ENCODE results near the gene LRRC34.

LRRC34 gene

GRCh38 chr3:169759256-169759655 lies 53.4 kb downstream of the LRRC34 start:
- Histone ChIP-seq H3K9me3 (ENCODE audit: insufficient read depth, low read depth, low read length) (peaks cover 5% of the 10 kb centered on the region; the same call in 1 of the 2 replicates), H3K27me3 (ENCODE audit: insufficient read depth, low read length) (no peaks in the 10 kb centered on the region), H3K36me3 (ENCODE audit: insufficient read depth, low read depth, low read length) (no peaks in the 10 kb centered on the region), H3K4me3 (ENCODE audit: low read length) (no peak overlapping the region), H3K9ac (ENCODE audit: low read depth, low read length) (no peak overlapping the region), H3K27ac (ENCODE audit: low read length) (no peak overlapping the region), H3K4me1 (ENCODE audit: insufficient read depth, low read length) (no peaks in the 10 kb centered on the region)

- Histone ChIP-seq H3K27ac (ENCODE audit: low read length) (no peak overlapping the region), H3K36me3 (ENCODE audit: insufficient read depth, low read depth, low read length) (no peaks in the 10 kb centered on the region), H3K9me3 (ENCODE audit: insufficient read depth, low read depth, low read length) (peaks cover 4% of the 10 kb centered on the region; the same call in 1 of the 2 replicates), H3K9ac (ENCODE audit: low read depth, low read length) (no peak overlapping the region), H3K4me3 (ENCODE audit: low read length) (no peak overlapping the region), H3K4me1 (ENCODE audit: insufficient read depth, low read length) (no peaks in the 10 kb centered on the region), H3K27me3 (ENCODE audit: insufficient read depth, low read length) (no peaks in the 10 kb centered on the region)
Measured at GRCh38 chr3:169758359-169758994, 54.2 kb downstream of the LRRC34 start.

GRCh38 chr3:169755488-169755887 lies 57.2 kb downstream of the LRRC34 start:
- H3K9me3 ChIP-seq (ENCODE audit: insufficient read depth, low read depth, low read length) = no peaks in the 10 kb centered on the region
- no peaks in the 10 kb centered on the region for H3K27me3 ChIP-seq (ENCODE audit: insufficient read depth, low read length)
- H3K4me3 ChIP-seq (ENCODE audit: low read length) = no peak overlapping the region
- no peaks in the 10 kb centered on the region for H3K4me1 ChIP-seq (ENCODE audit: insufficient read depth, low read length)
- no peaks in the 10 kb centered on the region for H3K36me3 ChIP-seq (ENCODE audit: insufficient read depth, low read depth, low read length)
- no peak overlapping the region for H3K27ac ChIP-seq (ENCODE audit: low read length)
- H3K9ac ChIP-seq (ENCODE audit: low read depth, low read length) = no peak overlapping the region

GRCh38 chr3:169754711-169755110 lies 58.0 kb downstream of the LRRC34 start:
- Histone ChIP-seq H3K9ac (ENCODE audit: low read depth, low read length) (no peak overlapping the region), H3K9me3 (ENCODE audit: insufficient read depth, low read depth, low read length) (no peaks in the 10 kb centered on the region), H3K4me1 (ENCODE audit: insufficient read depth, low read length) (no peaks in the 10 kb centered on the region), H3K4me3 (ENCODE audit: low read length) (no peak overlapping the region), H3K27ac (ENCODE audit: low read length) (no peak overlapping the region), H3K27me3 (ENCODE audit: insufficient read depth, low read length) (no peaks in the 10 kb centered on the region), H3K36me3 (ENCODE audit: insufficient read depth, low read depth, low read length) (no peaks in the 10 kb centered on the region)

GRCh38 chr3:169751875-169752274 lies 60.8 kb downstream of the LRRC34 start:
- no peaks in the 10 kb centered on the region for H3K9me3 ChIP-seq (ENCODE audit: insufficient read depth, low read depth, low read length)
- no peak overlapping the region for H3K27ac ChIP-seq (ENCODE audit: low read length)
- H3K27me3 ChIP-seq (ENCODE audit: insufficient read depth, low read length) = no peaks in the 10 kb centered on the region
- H3K9ac ChIP-seq (ENCODE audit: low read depth, low read length) = no peak overlapping the region
- H3K36me3 ChIP-seq (ENCODE audit: insufficient read depth, low read depth, low read length) = no peaks in the 10 kb centered on the region
- H3K4me1 ChIP-seq (ENCODE audit: insufficient read depth, low read length) = no peaks in the 10 kb centered on the region
- H3K4me3 ChIP-seq (ENCODE audit: low read length) = no peak overlapping the region

- no peaks in the 10 kb centered on the region for H3K4me1 ChIP-seq (ENCODE audit: insufficient read depth, low read length)
- H3K36me3 ChIP-seq (ENCODE audit: insufficient read depth, low read depth, low read length) = no peaks in the 10 kb centered on the region
- no peaks in the 10 kb centered on the region for H3K27me3 ChIP-seq (ENCODE audit: insufficient read depth, low read length)
- H3K9me3 ChIP-seq (ENCODE audit: insufficient read depth, low read depth, low read length) = no peaks in the 10 kb centered on the region
- no peak overlapping the region for H3K9ac ChIP-seq (ENCODE audit: low read depth, low read length)
- no peak overlapping the region for H3K4me3 ChIP-seq (ENCODE audit: low read length)
- no peak overlapping the region for H3K27ac ChIP-seq (ENCODE audit: low read length)
Measured at GRCh38 chr3:169750665-169751064, 62.0 kb downstream of the LRRC34 start.

GRCh38 chr3:169748670-169749069 lies 64.0 kb downstream of the LRRC34 start:
- Histone ChIP-seq H3K36me3 (ENCODE audit: insufficient read depth, low read depth, low read length) (no peaks in the 10 kb centered on the region), H3K27me3 (ENCODE audit: insufficient read depth, low read length) (no peaks in the 10 kb centered on the region), H3K9me3 (ENCODE audit: insufficient read depth, low read depth, low read length) (no peaks in the 10 kb centered on the region), H3K27ac (ENCODE audit: low read length) (no peak overlapping the region), H3K4me3 (ENCODE audit: low read length) (no peak overlapping the region), H3K9ac (ENCODE audit: low read depth, low read length) (no peak overlapping the region), H3K4me1 (ENCODE audit: insufficient read depth, low read length) (no peaks in the 10 kb centered on the region; the same call in 1 of the 2 replicates)

GRCh38 chr3:169746924-169747323 lies 65.8 kb downstream of the LRRC34 start:
- Histone ChIP-seq H3K36me3 (ENCODE audit: insufficient read depth, low read depth, low read length) (no peaks in the 10 kb centered on the region), H3K27me3 (ENCODE audit: insufficient read depth, low read length) (no peaks in the 10 kb centered on the region), H3K27ac (ENCODE audit: low read length) (no peak overlapping the region), H3K9me3 (ENCODE audit: insufficient read depth, low read depth, low read length) (no peaks in the 10 kb centered on the region), H3K9ac (ENCODE audit: low read depth, low read length) (no peak overlapping the region), H3K4me1 (ENCODE audit: insufficient read depth, low read length) (no peaks in the 10 kb centered on the region; the same call in 1 of the 2 replicates), H3K4me3 (ENCODE audit: low read length) (no peak overlapping the region)

- H3K4me3 ChIP-seq (ENCODE audit: low read length) = no peak overlapping the region
- no peak overlapping the region for H3K27ac ChIP-seq (ENCODE audit: low read length)
- peaks cover 2% of the 10 kb centered on the region; the same call in 1 of the 2 replicates for H3K4me1 ChIP-seq (ENCODE audit: insufficient read depth, low read length)
- H3K36me3 ChIP-seq (ENCODE audit: insufficient read depth, low read depth, low read length) = no peaks in the 10 kb centered on the region
- H3K27me3 ChIP-seq (ENCODE audit: insufficient read depth, low read length) = no peaks in the 10 kb centered on the region
- no peak overlapping the region for H3K9ac ChIP-seq (ENCODE audit: low read depth, low read length)
- no peaks in the 10 kb centered on the region for H3K9me3 ChIP-seq (ENCODE audit: insufficient read depth, low read depth, low read length)
Measured at GRCh38 chr3:169744366-169745054, 68.2 kb downstream of the LRRC34 start.
